ENCODE results near the gene SEC63.
"Not testable (repeated sequence)": the region's sequence is repeated elsewhere in the genome, so short reads cannot be mapped to it uniquely, and the experiment has no call there.

The SEC63 gene

GRCh38 chr6:107862383-107862782, 95.6 kb downstream of the SEC63 start:
- DNase-seq (ENCODE audit: low read depth in 1 of 2, low spot score in 1 of 2): no peak

- not testable (repeated sequence) for DNase-seq (ENCODE audit: low read depth in 1 of 2, low spot score in 1 of 2)
Observed at GRCh38 chr6:107860963-107861362, 97.0 kb downstream of the SEC63 start.

GRCh38 chr6:107860144-107860543, 97.9 kb downstream of the SEC63 start:
- DNase-seq (ENCODE audit: low read depth in 1 of 2, low spot score in 1 of 2): not testable (repeated sequence)

GRCh38 chr6:107853230-107853629, 104.8 kb downstream of the SEC63 start:
- no peak for DNase-seq (ENCODE audit: low read depth in 1 of 2, low spot score in 1 of 2)

- no peak for DNase-seq (ENCODE audit: low read depth in 1 of 2, low spot score in 1 of 2)
Observed at GRCh38 chr6:107849325-107849724, 108.7 kb downstream of the SEC63 start.

GRCh38 chr6:107847844-107848802, 109.9 kb downstream of the SEC63 start:
- DNase-seq (ENCODE audit: low read depth in 1 of 2, low spot score in 1 of 2): peak; percentile 76 to 77

- no peak for DNase-seq (ENCODE audit: low read depth in 1 of 2, low spot score in 1 of 2)
Observed at GRCh38 chr6:107846262-107846795, 111.7 kb downstream of the SEC63 start.

GRCh38 chr6:107845777-107846176, 112.2 kb downstream of the SEC63 start:
- no peak for DNase-seq (ENCODE audit: low read depth in 1 of 2, low spot score in 1 of 2)

GRCh38 chr6:107843400-107843799, 114.6 kb downstream of the SEC63 start:
- DNase-seq (ENCODE audit: low read depth in 1 of 2, low spot score in 1 of 2): no peak

- DNase-seq (ENCODE audit: low read depth in 1 of 2, low spot score in 1 of 2): no peak
Observed at GRCh38 chr6:107841275-107841670, 116.7 kb downstream of the SEC63 start.

- no peak for DNase-seq (ENCODE audit: low read depth in 1 of 2, low spot score in 1 of 2)
Observed at GRCh38 chr6:107840636-107841274, 117.3 kb downstream of the SEC63 start.

GRCh38 chr6:107833136-107833535, 124.9 kb downstream of the SEC63 start:
- DNase-seq (ENCODE audit: low read depth in 1 of 2, low spot score in 1 of 2): no peak

- DNase-seq (ENCODE audit: low read depth in 1 of 2, low spot score in 1 of 2): no peak
Observed at GRCh38 chr6:107832151-107833056, 125.6 kb downstream of the SEC63 start.

GRCh38 chr6:107830060-107830459, 127.9 kb downstream of the SEC63 start:
- no peak for DNase-seq (ENCODE audit: low read depth in 1 of 2, low spot score in 1 of 2)

- no peak for DNase-seq (ENCODE audit: low read depth in 1 of 2, low spot score in 1 of 2)
Observed at GRCh38 chr6:107827541-107827940, 130.5 kb downstream of the SEC63 start.

- peak; percentile 32 to 60 for DNase-seq (ENCODE audit: low read depth in 1 of 2, low spot score in 1 of 2)
Observed at GRCh38 chr6:107823047-107823557, 134.9 kb downstream of the SEC63 start.

GRCh38 chr6:107822176-107823046, 135.6 kb downstream of the SEC63 start:
- DNase-seq (ENCODE audit: low read depth in 1 of 2, low spot score in 1 of 2): peak in 1 of 2 donors; percentile 56

- no peak for DNase-seq (ENCODE audit: low read depth in 1 of 2, low spot score in 1 of 2)
Observed at GRCh38 chr6:107821591-107821990, 136.4 kb downstream of the SEC63 start.

GRCh38 chr6:107820338-107821261, 137.4 kb downstream of the SEC63 start:
- no peak for DNase-seq (ENCODE audit: low read depth in 1 of 2, low spot score in 1 of 2)

All from activated CD4-positive, alpha-beta T cell treated with anti-CD3 and anti-CD28 coated beads, Interleukin-2, amount 50 U/mL, for 24 hours (primary cell).